Nephron progenitor cell (in vitro differentiated cells): Measurements from ENCODE around the gene KRT78.

ENCODE experiments used
- DNase-seq: peaks from one replicate; pipeline ENCODE4 v3.0.0; 2021
- H3K27ac Mint-ChIP-seq: 2 replicates; pipeline ENCODE4 v1.8.0; 2021; ENCODE audit warnings: mild to moderate bottlenecking, moderate library complexity, mixed read lengths
- H3K27me3 Mint-ChIP-seq: 2 replicates; pipeline ENCODE4 v1.8.0; 2021; ENCODE audit warnings: mild to moderate bottlenecking, low read depth, mixed read lengths; ENCODE audit not compliant: poor library complexity
- H3K36me3 Mint-ChIP-seq: 2 replicates; pipeline ENCODE4 v1.8.0; 2021; ENCODE audit warnings: low read depth, mixed read lengths
- H3K4me1 Mint-ChIP-seq: 2 replicates; pipeline ENCODE4 v1.8.0; 2021; ENCODE audit warnings: mixed read lengths
- H3K4me3 Mint-ChIP-seq: 2 replicates; pipeline ENCODE4 v1.8.0; 2021; ENCODE audit warnings: mild to moderate bottlenecking, moderate library complexity, mixed read lengths
- H3K9me3 Mint-ChIP-seq: 2 replicates; pipeline ENCODE4 v1.8.0; 2021; ENCODE audit warnings: mild to moderate bottlenecking, moderate library complexity, mixed read lengths
- CTCF ChIP-seq: fragments of 200-600 bp; sonication (generic); IDR thresholded peaks from 2 replicates; pipeline ENCODE4 v1.5.0; 2021; ENCODE audit warnings: antibody characterized with exemption

Gene KRT78

GRCh38 chr12:52814710-52815155 lies 34.1 kb downstream of the KRT78 start:
- Mint-ChIP-seq H3K27me3 (peaks cover 15% of the 10 kb centered on the region), H3K4me3 (no peak overlapping the region), H3K4me1 (peaks cover 9% of the 10 kb centered on the region), H3K9me3 (no peaks in the 10 kb centered on the region), H3K27ac (no peak overlapping the region), H3K36me3 (no peaks in the 10 kb centered on the region)
- no peak for DNase-seq
- no peak for TF ChIP-seq CTCF

GRCh38 chr12:52813885-52814709 lies 34.7 kb downstream of the KRT78 start, which contains the start of gene KRT4:
Gene KRT4, minus strand, starts transcription at chr12:52814116. Its CDS starts 58 bp downstream, at chr12:52814058.
- no peaks in the 10 kb centered on the region for H3K36me3 Mint-ChIP-seq
- H3K4me3 Mint-ChIP-seq: no peak within 1 kb of the TSS
- no peak for DNase-seq
- H3K27ac Mint-ChIP-seq: peak within 1 kb of the TSS; percentile 44
- no peaks in the 10 kb centered on the region for H3K9me3 Mint-ChIP-seq
- H3K27me3 Mint-ChIP-seq: peaks cover 13% of the 10 kb centered on the region
- peaks cover 9% of the 10 kb centered on the region for H3K4me1 Mint-ChIP-seq
- no peak for TF ChIP-seq CTCF

- Mint-ChIP-seq H3K27me3 (peaks cover 20% of the 10 kb centered on the region), H3K4me3 (no peak overlapping the region), H3K9me3 (no peaks in the 10 kb centered on the region), H3K36me3 (no peaks in the 10 kb centered on the region), H3K4me1 (peaks cover 4% of the 10 kb centered on the region), H3K27ac (no peak overlapping the region)
- TF ChIP-seq CTCF: no peak
- no peak for DNase-seq
Observed at GRCh38 chr12:52813203-52813819, 35.5 kb downstream of the KRT78 start.

- Mint-ChIP-seq H3K27ac (no peak overlapping the region), H3K4me3 (no peak overlapping the region), H3K36me3 (no peaks in the 10 kb centered on the region), H3K27me3 (peaks cover 25% of the 10 kb centered on the region), H3K4me1 (no peaks in the 10 kb centered on the region), H3K9me3 (no peaks in the 10 kb centered on the region)
- no peak for TF ChIP-seq CTCF
- DNase-seq: no peak
Observed at GRCh38 chr12:52812749-52813148, 36.0 kb downstream of the KRT78 start.

GRCh38 chr12:52812073-52812400 lies 36.8 kb downstream of the KRT78 start:
- no peaks in the 10 kb centered on the region for H3K9me3 Mint-ChIP-seq
- H3K4me3 Mint-ChIP-seq: no peak overlapping the region
- H3K4me1 Mint-ChIP-seq: no peaks in the 10 kb centered on the region
- no peak overlapping the region for H3K27ac Mint-ChIP-seq
- no peak for TF ChIP-seq CTCF
- no peak for DNase-seq
- H3K36me3 Mint-ChIP-seq: no peaks in the 10 kb centered on the region
- peaks cover 23% of the 10 kb centered on the region for H3K27me3 Mint-ChIP-seq
